Caki2 (cell line): ENCODE measurements around the gene GAB1. TPM values are rescaled to one million over a fixed set of nuclear protein-coding genes. Genes with fewer than 3 reads are reported as not detected.

Experiments used
- DNase-seq: peaks from one replicate; pipeline ENCODE4 v3.0.0-alpha.2; 2015; ENCODE audit warnings: low read depth
- in situ Hi-C: cut with HindIII; loops from 2 replicates; pipeline ENCODE4 v1.10.0; 2016; ENCODE audit warnings: low sequenced_read_pairs, low pct_unique_long_range_greater_than_20kb, mixed read lengths
- total RNA-seq: library from RNA; depleted of rRNA; stranded (reverse); fragments of >200 nt; shearing (Covaris generic); gene quantifications from 2 replicates; pipeline ENCODE4 v1.2.3, GENCODE V29; 2014; ENCODE audit warnings: low replicate concordance

GAB1 gene
- total RNA-seq, 1 experiment from 2014 or later: 17.5 TPM

DNA sequence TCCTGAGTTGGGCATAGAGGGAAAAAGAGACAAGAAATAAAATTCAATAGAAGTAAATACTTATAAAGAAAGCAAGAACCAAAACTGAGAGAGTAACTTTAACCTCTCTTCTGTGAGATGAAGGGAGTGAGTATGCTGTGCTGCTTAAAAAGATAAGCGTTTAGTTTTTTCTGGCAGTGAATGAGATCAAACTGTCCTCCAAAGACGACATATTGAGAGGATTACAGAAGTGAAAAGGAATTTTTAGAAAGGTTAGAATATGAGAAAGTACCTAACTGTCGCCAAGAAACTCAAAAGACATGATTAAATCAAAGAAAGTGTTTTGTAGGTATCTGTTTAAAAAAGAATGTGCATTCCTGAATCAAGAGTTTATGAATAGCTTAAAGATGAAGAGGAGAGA is 16.0 kb downstream of the GAB1 start:
- DNase-seq: no peak
- in situ Hi-C loops: no loop called here

DNA sequence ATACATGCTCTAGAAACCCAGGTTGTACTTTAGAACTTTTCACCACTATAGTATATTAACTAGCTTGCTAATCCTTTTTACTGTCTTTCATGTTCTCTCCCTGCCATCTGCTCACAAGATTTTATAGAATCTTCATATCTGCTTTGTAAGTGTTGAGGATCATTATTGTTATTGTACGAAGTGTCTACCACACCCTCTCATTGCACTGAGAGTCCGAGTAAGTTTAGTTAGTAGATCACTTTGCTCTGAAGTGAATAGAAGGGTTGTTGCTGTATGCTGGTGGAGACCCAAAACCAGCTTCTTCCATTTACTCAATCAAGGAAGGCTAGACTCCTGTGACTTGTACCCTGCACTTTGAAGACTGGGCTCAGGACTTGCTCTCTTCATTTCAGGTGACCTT is 17.1 kb downstream of the GAB1 start:
- in situ Hi-C loops: no loop called here
- no peak for DNase-seq

DNA sequence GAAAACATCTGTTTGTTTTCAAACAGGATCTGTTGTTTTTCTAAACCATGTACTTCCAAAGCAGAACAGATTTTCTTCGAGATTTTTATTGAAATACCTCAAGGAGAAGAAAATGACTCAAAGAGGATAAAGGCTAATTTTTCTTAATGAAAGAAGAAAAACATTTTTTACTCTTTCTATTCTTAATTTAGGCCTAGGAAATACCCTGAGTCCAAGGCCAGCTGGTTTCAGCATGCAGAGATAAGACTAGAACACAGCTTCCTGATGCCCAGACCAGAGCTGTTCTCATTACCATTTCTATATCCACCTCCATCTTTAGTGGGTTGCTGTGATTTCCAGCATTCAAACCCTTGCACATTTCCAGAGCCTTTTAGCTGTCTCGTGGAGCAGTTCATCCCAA is 18.3 kb downstream of the GAB1 start:
- no peak for DNase-seq
- in situ Hi-C loops: no loop called here

DNA sequence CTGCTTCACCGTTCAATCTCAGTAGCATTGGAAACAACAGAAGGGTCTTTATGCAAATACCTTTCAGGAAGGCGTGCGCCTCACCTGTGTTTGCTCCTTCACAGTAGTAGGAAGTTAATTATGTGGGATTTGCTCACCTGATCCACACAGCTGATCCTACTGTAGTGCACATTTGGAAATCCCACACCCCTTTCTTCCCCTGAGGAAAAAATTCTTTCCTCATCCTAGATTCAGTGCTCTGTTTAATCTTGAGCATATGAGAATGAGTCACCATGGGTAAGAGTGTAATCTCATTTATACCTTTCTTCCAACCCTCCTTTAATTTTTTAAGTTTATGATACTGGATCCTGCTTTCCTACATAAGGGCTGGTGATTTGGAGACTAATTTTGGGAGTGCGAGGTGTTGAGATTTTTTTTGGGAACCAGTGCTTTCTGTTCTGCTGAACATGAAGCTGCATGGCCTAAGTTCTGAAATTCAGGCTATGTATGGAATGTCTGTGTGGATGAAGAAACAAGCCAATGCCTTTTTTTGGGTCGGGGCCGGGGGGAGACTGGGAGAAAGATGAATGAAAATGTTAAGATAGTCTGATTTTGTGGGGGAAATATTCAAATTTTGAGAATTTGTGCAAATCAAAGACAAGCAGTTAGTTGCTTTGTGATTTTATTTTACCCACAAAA is 19.0 kb downstream of the GAB1 start:
- DNase-seq: no peak
- in situ Hi-C loops: no loop called here

DNA sequence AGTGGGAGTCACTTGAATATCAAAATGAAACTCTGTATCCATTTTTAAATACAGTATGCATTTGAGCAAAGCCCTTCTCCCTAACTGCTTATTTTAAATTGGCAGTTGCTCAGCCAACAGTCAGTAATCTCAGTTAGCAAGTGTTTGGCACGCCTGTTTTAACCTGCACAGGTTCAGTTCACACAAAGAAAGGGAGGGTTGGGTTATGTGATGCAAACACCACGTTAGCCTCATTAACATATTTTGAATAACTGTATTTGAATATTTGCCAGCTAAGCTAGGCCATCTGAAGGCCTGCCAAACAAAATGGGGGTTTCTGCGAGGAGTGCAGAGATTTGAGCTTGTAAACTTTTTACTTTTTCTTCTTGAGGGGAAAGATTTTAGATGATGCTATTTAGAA is 19.8 kb downstream of the GAB1 start:
- DNase-seq: no peak
- in situ Hi-C loops: no loop called here

DNA sequence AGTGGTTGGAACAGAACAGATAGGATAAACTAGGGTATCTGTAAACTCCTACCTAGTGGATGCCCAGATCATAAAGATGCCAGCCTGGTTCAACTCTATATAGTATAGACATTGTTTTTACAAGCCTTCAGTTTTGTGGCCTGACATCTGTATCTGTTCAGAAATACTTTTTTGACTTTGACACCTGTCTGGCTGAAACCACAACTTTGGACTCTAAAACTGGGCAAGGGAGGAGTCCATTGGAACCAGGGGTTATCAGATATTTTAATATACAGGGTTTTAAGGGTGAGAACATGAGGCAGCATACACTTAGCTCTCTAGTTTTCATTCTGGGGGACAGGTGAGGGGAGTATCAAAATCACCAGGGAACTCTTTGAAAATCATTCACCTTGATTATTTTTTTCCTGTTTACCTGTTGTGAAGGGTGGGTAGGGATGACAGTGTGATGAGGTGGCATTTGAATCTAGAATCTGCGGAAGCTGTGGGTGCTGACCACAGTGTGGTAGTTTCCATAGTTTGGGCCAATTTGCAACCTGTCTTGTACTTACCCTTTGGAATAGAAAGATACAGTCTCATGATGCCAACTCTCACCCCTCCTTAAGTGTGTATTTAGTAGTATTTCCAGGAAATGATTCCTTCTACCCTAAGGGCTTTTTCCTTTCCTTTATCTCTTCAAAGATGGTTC is 20.6 kb downstream of the GAB1 start:
- in situ Hi-C loops: no loop called here

DNA sequence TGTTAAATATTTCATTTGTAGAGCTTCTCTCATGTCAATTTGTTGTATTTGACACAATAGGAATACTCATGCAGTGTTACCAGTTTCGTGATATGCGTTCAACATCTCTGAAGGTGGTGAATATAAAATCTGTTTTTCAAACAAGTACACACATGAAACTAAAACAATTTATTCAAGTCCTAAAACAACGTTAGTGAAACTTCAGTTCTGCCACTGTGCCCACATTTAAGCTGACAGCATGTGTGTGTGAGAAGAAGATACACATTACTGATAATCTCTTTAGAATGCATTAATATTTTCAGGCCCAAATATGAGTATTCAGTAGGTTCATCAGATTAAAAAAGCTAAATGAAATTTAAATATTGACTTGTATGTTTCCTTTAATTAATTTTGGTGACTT is 21.7 kb downstream of the GAB1 start:
- DNase-seq: no peak
- in situ Hi-C loops: no loop called here

More for the DNA sequence above, 20.6 kb downstream of the GAB1 start:
- no peak for DNase-seq

DNA sequence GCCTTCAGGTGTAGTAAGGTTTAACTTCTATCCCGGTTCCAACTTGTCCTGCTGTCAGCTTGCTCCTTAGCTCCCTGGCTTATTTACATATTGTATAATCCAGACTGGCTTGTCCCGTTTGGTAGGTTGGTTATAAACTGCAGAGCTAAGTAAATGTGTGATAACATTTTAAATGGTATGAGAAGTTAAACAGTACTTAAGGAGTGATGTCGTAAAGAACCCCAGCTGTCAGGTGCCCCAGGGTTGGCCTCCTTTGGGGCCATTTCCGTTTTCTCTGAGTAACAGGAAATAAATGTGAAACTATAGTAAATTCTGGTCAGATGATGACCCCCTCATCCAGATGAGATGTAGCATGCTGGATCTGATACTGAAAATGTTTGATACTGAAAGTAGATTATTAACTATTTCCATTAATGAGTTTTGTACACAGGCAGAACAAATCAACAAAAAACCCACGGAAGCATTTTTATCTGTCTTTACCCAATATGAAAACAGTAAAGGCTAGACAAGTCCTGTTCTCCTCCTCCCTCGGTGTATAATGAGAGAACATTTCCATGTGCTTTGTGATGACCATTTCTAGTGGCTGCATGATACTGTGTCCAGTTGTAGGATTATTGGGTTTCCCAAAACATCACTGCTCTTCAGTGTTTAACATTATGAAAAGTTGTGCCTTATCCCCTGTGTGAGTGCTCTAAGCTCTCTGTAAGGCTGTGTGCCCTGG is 22.4 kb downstream of the GAB1 start:
- DNase-seq: peak; percentile 48
- in situ Hi-C loops: no loop called here

DNA sequence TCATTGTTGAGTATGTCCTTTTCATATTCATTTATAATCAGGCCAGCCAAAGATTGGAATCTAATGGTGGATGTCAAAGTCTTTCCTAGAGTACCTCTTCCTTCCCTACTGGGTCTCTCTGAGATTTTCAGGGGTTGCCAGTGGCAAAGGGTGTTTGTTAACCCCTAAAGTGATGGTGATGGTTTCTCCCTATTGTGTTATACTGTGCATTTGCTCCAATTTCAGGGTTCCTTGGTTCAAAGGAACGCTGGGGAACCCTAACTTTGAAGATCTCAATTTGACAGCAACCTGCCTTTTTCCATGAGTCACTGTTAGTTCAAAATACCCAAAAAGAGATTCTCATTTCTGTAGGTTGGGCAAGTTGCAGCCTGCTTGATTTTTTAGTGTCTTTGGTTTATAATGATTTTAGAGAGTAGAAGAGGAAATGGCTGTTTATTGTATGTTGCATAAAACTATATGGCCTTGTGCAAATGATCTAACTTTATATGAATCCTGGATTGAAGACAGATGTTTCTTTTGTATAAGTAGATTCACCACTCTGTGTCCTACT is 23.0 kb downstream of the GAB1 start:
- in situ Hi-C loops: no loop called here
- no peak for DNase-seq

DNA sequence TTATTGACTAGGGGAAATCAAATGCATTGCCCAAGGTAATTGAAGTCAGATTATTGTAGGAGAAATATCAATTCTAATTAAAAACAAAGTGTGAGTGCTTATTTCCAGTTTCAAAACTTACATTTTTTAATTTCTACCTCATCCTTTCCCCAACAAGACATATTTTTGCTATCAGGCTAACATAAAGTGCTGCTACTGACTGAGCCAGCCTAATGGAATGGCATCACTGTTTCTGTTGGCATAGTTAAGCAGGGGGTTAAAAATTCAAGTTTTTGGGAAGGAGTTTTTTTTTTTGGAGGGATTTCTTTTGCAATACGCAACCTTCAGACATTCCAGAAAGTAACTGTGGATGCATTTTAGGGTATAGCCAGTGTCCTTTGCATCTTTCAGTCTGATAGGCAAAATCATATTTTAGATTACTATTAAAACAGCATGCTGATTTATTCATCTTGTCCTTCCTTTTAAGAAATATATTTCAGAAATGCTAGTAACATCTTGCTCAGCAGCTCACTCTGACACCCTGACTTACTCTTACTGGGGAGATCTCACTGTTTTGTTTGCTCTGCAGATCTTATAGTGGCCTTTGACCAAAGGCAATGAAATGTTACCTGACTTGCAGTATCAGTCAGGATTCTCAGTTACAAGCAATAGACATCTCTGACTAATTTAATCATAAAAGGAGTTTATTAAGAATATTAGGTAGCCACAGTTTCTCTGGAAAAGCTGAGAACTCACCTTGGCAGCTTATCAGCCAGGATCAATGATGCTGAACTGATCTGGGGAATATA is 24.4 kb downstream of the GAB1 start:
- in situ Hi-C loops: no loop called here
- DNase-seq: no peak

DNA sequence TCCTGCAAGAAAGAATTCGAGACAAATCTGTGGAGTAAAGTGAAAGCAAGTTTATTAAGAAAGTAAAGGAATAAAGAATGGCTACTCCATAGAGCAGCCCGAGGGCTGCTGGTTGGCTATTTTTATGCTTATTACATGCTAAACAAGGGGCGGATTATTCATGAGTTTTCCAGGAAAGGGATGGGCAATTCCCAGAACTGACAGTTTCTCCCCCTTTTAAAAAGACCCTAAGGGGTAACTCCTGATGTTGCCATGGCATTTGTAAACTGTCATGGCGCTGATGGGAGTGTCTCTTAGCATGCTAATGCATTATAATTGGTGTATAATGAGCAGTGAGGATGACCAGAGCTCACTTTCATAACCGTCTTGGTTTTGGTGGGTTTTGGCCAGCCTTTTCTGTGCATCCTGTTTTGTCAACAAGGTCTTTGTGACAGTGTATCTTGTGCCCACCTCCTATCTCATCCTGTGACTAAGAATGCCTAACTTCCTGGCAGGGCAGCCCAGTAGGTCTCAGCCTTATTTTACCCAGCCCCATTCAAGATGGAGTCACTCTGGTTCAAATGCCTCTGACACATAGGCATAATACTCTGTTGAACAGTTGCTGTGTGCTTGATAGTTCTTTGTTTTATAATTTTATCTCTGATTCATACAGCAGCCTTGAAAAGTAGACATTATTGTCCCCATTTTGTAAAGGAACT is 25.8 kb downstream of the GAB1 start:
- in situ Hi-C loops: no loop called here
- DNase-seq: no peak

DNA sequence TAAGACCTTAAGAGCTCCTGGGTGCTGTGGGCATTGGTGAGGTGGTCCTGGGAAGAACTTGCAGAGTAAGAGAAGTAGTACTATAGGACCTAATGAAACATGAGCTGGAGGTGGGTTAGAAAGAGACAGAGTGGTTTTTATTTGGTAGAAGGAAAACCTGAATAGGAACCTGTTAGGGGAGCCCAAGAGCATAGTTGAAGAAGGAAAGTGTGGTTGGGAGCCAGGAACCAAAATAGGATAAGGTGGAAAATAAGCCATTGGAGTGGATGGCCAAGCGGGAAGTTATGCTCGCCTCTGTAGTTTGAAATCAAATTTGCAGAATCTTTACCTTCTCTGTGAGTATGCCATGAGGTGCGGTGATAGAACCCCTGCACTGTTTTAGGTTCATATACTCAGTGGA is 26.7 kb downstream of the GAB1 start:
- in situ Hi-C loops: no loop called here
- no peak for DNase-seq

DNA sequence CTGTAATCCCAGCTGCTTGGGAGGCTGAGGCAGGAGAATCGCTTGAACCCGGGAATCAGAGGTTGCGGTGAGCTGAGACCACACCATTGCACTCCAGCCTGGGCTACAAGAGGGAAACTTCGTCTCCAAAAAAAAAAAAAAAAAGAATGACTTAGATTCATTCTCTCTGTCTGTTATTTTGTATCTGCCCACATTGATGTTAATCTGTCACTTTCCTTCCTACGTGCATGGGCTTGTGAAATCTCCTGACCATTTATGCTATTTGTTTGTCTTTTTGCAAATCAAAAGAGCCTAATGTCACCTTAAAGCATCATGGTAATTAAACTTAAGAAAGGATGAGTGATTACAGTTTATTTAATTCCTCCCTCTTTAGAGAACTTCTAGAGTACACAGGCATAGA is 27.4 kb downstream of the GAB1 start:
- no peak for DNase-seq
- in situ Hi-C loops: no loop called here

DNA sequence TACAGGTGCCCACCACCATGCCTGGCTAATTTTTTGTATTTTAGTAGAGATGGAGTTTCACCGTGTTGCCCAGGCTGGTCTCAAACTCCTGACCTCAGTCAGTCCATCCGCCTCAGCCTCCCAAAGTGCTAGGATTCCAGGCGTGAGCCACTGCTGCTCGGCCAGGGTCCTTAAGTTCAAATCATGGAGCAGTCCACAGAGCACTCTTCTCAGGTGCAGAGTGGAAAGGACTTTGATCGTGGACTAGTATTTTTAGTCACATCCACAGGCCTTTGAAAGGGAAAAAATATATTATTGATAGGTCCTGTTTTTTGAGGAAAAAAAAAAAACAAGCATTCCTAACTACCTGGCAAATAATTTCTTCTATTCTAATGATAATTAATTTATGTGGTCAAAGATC is 31.2 kb downstream of the GAB1 start:
- no peak for DNase-seq
- in situ Hi-C loops: no loop called here

DNA sequence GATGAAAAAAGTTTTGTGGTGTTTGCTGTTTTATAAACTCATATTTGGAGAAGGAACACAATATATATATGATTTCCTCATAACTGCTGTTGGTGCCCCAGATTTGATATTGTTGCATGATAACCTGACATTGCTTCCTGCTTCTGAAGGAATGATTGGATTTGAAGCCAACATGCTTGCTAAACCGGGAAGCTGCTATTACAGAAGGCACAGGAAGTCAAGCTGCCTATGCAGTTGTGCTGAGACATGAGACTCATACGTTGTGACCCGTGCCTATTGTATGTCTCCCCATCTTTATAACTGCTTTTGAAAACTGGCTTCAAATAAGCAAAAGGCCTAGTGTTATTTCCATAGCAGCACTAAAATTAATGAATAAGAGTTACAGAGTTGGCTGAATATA is 32.9 kb downstream of the GAB1 start:
- no peak for DNase-seq
- in situ Hi-C loops: no loop called here

DNA sequence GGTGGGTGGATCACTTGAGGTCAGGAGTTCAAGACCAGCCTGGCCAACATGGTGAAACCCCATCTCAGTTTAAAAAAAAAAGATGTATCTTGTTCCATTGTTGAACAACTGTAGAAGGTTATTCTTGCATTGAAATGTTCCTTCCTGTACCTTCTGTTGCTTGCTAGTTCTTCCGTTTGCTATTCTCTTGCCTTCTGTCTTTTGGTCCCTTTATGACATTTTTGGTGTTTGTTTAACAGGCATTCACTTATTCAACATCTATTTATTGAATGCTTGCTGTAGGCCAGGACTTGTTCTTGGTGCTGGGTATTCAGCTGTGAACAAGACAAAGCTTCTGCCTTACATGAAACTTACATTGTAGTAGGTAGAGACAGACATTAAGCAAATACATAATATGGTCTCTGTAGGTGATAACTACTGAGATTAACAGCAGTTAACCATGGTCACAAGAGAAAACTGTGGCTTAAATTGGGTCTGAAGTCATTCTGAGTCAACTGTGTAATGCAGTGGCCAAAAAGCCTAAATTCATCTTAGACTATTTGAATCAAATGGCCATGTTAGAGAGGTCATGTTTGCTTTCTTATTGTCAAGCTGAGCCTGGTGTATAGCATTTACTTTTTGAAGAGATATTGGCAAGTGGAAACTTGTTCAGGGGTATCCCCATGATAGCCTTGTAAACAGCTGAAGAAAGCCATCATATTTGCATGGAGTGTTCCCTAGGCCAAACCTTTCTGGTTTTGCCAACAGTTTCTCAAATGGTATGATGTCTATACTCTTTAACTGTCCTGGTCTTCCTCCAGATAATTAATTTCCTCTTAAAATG is 35.6 kb downstream of the GAB1 start:
- in situ Hi-C loops: no loop called here
- DNase-seq: no peak

DNA sequence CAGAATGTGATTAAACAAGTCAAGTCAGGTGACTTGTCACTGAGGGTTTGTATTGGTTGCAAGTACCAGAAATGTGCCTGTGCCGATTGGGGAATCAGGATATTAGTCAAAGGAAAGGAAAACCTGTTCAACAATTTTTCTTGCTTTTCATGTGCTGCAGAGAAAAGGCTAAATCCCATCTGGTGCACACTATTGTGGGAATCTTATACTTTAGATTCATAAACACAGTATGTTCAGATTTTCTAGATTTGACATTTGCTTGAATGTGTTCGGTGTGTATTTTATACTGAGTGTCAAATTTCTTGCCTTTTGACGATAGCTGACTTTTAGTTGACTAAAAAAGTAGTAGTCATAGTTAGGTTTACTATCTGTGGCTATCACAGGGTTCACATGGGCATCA is 37.6 kb downstream of the GAB1 start:
- DNase-seq: no peak
- in situ Hi-C loops: no loop called here
